Upper lobe of left lung (tissue), 6 donors: Measurements from ENCODE around the gene SH2D3A. TPM values are rescaled to one million over a fixed set of nuclear protein-coding genes. Genes with fewer than 3 reads are reported as not detected.

Source experiments
- ATAC-seq, 2 donors: fragments of 200-7000 bp; cut with Tn5 transposase; one replicate each; pipeline ENCODE4 v1.9.1; 2022; ENCODE audit warnings: mild to moderate bottlenecking in 2 of 2, moderate library complexity in 2 of 2; ENCODE audit not compliant: low FRiP score in 2 of 2
- DNase-seq, 2 donors: peaks; one replicate each; pipeline ENCODE4 v3.0.0-alpha.2; 2019 to 2020
- H3K27ac ChIP-seq, 4 donors: fragments of 200-600 bp; sonication (generic); one replicate each; pipeline ENCODE4 v1.5.1; 2016 to 2019
- H3K27me3 ChIP-seq, 4 donors: fragments of 200-600 bp; sonication (generic); one replicate each; pipeline ENCODE4 v1.5.1; 2017 to 2019
- H3K36me3 ChIP-seq, 4 donors: fragments of 200-600 bp; sonication (generic); one replicate each; pipeline ENCODE4 v1.5.1; 2016 to 2019
- H3K4me1 ChIP-seq, 4 donors: fragments of 200-600 bp; sonication (generic); one replicate each; pipeline ENCODE4 v1.5.1; 2018 to 2019
- H3K4me3 ChIP-seq, 4 donors: fragments of 200-600 bp; sonication (generic); one replicate each; pipeline ENCODE4 v1.5.1; 2017 to 2019; ENCODE audit warnings: mild to moderate bottlenecking in 2 of 4, moderate library complexity in 1 of 4
- H3K9me3 ChIP-seq, 4 donors: fragments of 200-600 bp; sonication (generic); one replicate each; pipeline ENCODE4 v1.5.1; 2018 to 2019
- EP300 ChIP-seq, 4 donors: sonication (generic); formaldehyde crosslinking; IDR thresholded peaks; one replicate each; pipeline ENCODE4 v1.5.1; 2017; ENCODE audit warnings: antibody characterized with exemption in 4 of 4, control low read depth in 2 of 4
- POLR2A ChIP-seq, 4 donors: fragments of 450-650 bp; IDR thresholded peaks; one replicate each; pipeline ENCODE4 v1.5.1; 2016 to 2017; ENCODE audit warnings: antibody characterized with exemption in 4 of 4, mild to moderate bottlenecking in 2 of 4
- POLR2AphosphoS5 ChIP-seq, 2 donors: sonication (generic); formaldehyde crosslinking; IDR thresholded peaks; one replicate each; pipeline ENCODE4 v1.5.1; 2017; ENCODE audit warnings: antibody characterized with exemption in 2 of 2
- WGBS, 2 donors: methylation state at CpG; one replicate each; pipeline ENCODE4 v1.1.5; 2017 to 2018; 5-methylcytosine and 5-hydroxymethylcytosine counted together
- total RNA-seq, 6 donors: library from RNA; depleted of rRNA in 4 of 6; stranded (reverse); fragments of >200 nt in 4 of 6; gene quantifications; one replicate each; pipeline versions ENCODE4 v1.1.0 to v1.2.1, GENCODE V29; 2016 to 2021
- TF ChIP-seq, protein P1 (sequence below), 6 experiments: fragments of 450-650 bp in 4 of 6; fragments of 200-600 bp in 2 of 6; sonication (generic) in 2 of 6; IDR thresholded peaks; one replicate each; pipeline ENCODE4 v1.5.1; 2016 to 2019; ENCODE audit warnings: antibody characterized with exemption in 6 of 6
- donor health status: DM: no; HTN: no; CAD: no; lungs with moderate emphysema.
- donor health status: DM: no; HTN: yes; CAD: no; lungs with severe emphysema.

The SH2D3A gene
- total RNA-seq, 6 donors from 2014 or later = 24.9 to 109 (median 35.8) TPM

- Histone ChIP-seq H3K27me3 (peaks cover 0 to 4% (median 0%) of the 10 kb centered on the region in 4 donors), H3K4me1 (peaks cover 23 to 46% (median 32%) of the 10 kb centered on the region in 4 donors), H3K9me3 (no peaks in the 10 kb centered on the region), H3K27ac (peak overlapping the region; percentile 91 to 99 (median 96)), H3K36me3 (peaks cover 7 to 33% (median 25%) of the 10 kb centered on the region in 4 donors), H3K4me3 (no peak overlapping the region)
- 78 to 81% methylated on average over 14 to 15 of the region's 15 CpGs for WGBS, 2 donors
- TF ChIP-seq, protein P1, sequence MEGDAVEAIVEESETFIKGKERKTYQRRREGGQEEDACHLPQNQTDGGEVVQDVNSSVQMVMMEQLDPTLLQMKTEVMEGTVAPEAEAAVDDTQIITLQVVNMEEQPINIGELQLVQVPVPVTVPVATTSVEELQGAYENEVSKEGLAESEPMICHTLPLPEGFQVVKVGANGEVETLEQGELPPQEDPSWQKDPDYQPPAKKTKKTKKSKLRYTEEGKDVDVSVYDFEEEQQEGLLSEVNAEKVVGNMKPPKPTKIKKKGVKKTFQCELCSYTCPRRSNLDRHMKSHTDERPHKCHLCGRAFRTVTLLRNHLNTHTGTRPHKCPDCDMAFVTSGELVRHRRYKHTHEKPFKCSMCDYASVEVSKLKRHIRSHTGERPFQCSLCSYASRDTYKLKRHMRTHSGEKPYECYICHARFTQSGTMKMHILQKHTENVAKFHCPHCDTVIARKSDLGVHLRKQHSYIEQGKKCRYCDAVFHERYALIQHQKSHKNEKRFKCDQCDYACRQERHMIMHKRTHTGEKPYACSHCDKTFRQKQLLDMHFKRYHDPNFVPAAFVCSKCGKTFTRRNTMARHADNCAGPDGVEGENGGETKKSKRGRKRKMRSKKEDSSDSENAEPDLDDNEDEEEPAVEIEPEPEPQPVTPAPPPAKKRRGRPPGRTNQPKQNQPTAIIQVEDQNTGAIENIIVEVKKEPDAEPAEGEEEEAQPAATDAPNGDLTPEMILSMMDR (IDR thresholded peaks at IDR 0.05) = no peak
- TF ChIP-seq EP300 (IDR thresholded peaks at IDR 0.05) = no peak
- no peak for TF ChIP-seq POLR2AphosphoS5 (IDR thresholded peaks at IDR 0.05)
- TF ChIP-seq POLR2A (IDR thresholded peaks at IDR 0.05) = no peak
- DNase-seq = no peak
- no peak for ATAC-seq
Observed at GRCh38 chr19:6735181-6735911, 31.9 kb downstream of the SH2D3A start.

GRCh38 chr19:6734096-6734696 lies 33.0 kb downstream of the SH2D3A start:
- Histone ChIP-seq H3K4me1 (peaks cover 27 to 51% (median 34%) of the 10 kb centered on the region in 4 donors), H3K27ac (peak overlapping the region in 1 of 4 donors; percentile 96)
- WGBS, 2 donors = 74 to 79% methylated on average over 19 to 20 of the region's 20 CpGs

GRCh38 chr19:6733338-6734095 lies 33.7 kb downstream of the SH2D3A start:
- no peak for ATAC-seq
- no peak overlapping the region for H3K27ac ChIP-seq

More at GRCh38 chr19:6734096-6734696, 33.0 kb downstream of the SH2D3A start:
- no peak for DNase-seq
- ATAC-seq = no peak
- H3K27me3 ChIP-seq = no peaks in the 10 kb centered on the region
- H3K4me3 ChIP-seq = no peak overlapping the region
- TF ChIP-seq POLR2AphosphoS5 (IDR thresholded peaks at IDR 0.05) (no peak), EP300 (IDR thresholded peaks at IDR 0.05) (no peak), POLR2A (IDR thresholded peaks at IDR 0.05) (no peak)
- TF ChIP-seq, protein P1 (IDR thresholded peaks at IDR 0.05) = no peak
- H3K9me3 ChIP-seq = no peaks in the 10 kb centered on the region
- H3K36me3 ChIP-seq = peaks cover 7 to 33% (median 25%) of the 10 kb centered on the region in 4 donors

DNA sequence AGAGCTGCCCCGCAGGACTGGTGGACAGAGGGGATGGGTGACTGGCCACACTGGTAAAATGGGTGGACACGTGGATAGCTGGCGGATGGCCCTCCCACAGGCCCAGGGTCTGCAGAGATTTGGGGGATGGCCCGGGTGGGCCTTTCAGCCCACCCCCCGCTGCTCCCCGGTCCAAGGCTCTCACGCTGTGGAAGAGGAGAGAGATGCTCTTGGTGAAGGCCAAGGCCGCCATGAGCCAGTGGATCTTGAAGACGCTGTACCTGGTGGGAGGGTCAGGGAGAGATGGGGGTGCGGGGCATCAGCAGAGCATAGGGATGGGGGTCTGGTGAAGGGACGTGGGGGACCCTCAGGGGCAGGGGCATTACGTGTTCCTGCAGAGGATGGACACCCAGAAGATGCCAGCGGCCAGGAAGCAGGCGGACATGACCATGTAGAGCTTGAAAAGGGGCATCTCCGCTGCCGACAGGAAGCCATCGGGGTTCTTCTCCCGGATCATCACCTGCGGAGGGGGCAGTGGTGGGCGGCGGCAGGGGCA lies 34.4 kb downstream of the SH2D3A start:
- TF ChIP-seq EP300 (IDR thresholded peaks at IDR 0.05) (no peak), POLR2AphosphoS5 (IDR thresholded peaks at IDR 0.05) (no peak), POLR2A (IDR thresholded peaks at IDR 0.05) (no peak)
- TF ChIP-seq, protein P1 (IDR thresholded peaks at IDR 0.05) = no peak
- no peak overlapping the region for H3K4me3 ChIP-seq
- H3K36me3 ChIP-seq = peaks cover 7 to 33% (median 25%) of the 10 kb centered on the region in 4 donors
- H3K27ac ChIP-seq = no peak overlapping the region
- 91 to 96% methylated on average over 17 to 20 of the region's 21 CpGs for WGBS, 2 donors
- no peak for DNase-seq
- peaks cover 27 to 51% (median 32%) of the 10 kb centered on the region in 4 donors for H3K4me1 ChIP-seq
- no peaks in the 10 kb centered on the region for H3K9me3 ChIP-seq
- H3K27me3 ChIP-seq = no peaks in the 10 kb centered on the region
- no peak for ATAC-seq

More at GRCh38 chr19:6733338-6734095, 33.7 kb downstream of the SH2D3A start:
- TF ChIP-seq POLR2AphosphoS5 (IDR thresholded peaks at IDR 0.05) (no peak), POLR2A (IDR thresholded peaks at IDR 0.05) (no peak), EP300 (IDR thresholded peaks at IDR 0.05) (no peak)
- TF ChIP-seq, protein P1 (IDR thresholded peaks at IDR 0.05) = peak in 1 of 6 experiments; percentile 5
- H3K27me3 ChIP-seq = no peaks in the 10 kb centered on the region
- peaks cover 7 to 33% (median 25%) of the 10 kb centered on the region in 4 donors for H3K36me3 ChIP-seq
- no peak overlapping the region for H3K4me3 ChIP-seq
- 88 to 96% methylated on average over 7 to 21 of the region's 29 CpGs for WGBS, 2 donors
- peak in 1 of 2 donors; percentile 79 for DNase-seq
- H3K4me1 ChIP-seq = peaks cover 27 to 51% (median 34%) of the 10 kb centered on the region in 4 donors
- no peaks in the 10 kb centered on the region for H3K9me3 ChIP-seq
